ENCODE results near the gene HAND2. TPM values are rescaled to one million over a fixed set of nuclear protein-coding genes. Genes with fewer than 3 reads are reported as not detected.
A peak's percentile ranks its signal among the peaks of the same experiment; 100 is the strongest.

Gene HAND2
- total and polyA plus RNA-seq, 2 of the 13 experiments (the other 11 are each of a cell fraction or from before 2014, with no cell fraction given): not detected

GRCh38 chr4:173490817-173491528, 39.1 kb downstream of the HAND2 start:
- ChIA-PET POLR2A (no interaction called here), CTCF (ENCODE audit: low intra/inter-chr PET ratio, low total read pairs) (no interaction called here)
- Histone ChIP-seq H3K27ac (ENCODE audit: extremely low read length, insufficient read depth, low read length) (no peak overlapping the region), H4K20me1 (ENCODE audit: insufficient read depth, low read length) (no peaks in the 10 kb centered on the region), H3K4me2 (ENCODE audit: low read depth, low read length) (peak overlapping the region; percentile 57), H3K36me3 (replicated peaks in 1 of 2; ENCODE audit: control insufficient read depth in 1 of 2, insufficient read depth in 2 of 2, low read length in 2 of 2) (no peaks in the 10 kb centered on the region), H3K9me3 (ENCODE audit: low read length) (no peaks in the 10 kb centered on the region), H2AFZ (ENCODE audit: low read length) (no peak overlapping the region), H3K79me2 (ENCODE audit: insufficient read depth, low read length) (no peaks in the 10 kb centered on the region), H3K9ac (ENCODE audit: insufficient read depth, low read depth, low read length) (peak overlapping the region; percentile 7; the same call in 1 of the 2 replicates), H3K27me3 (ENCODE audit: control insufficient read depth in 1 of 2, insufficient read depth in 2 of 2, low read length in 2 of 2) (peaks cover 0 to 4% of the 10 kb centered on the region in 2 experiments; a peak in 2 of 5 replicates), H3K4me1 (ENCODE audit: insufficient read depth, low read length) (peaks cover 28% of the 10 kb centered on the region), H3K4me3 (replicated peaks in 1 of 3; ENCODE audit: insufficient read depth in 1 of 3, low read depth in 2 of 3, low read length in 3 of 3) (no peak overlapping the region; a peak in 2 of 6 replicates)
- intact Hi-C loops (cut with micrococcal nuclease; ENCODE audit: unreplicated experiment): no loop called here
- in situ Hi-C loops (cut with HindIII; ENCODE audit: extremely low pct_ligation_motif_present, low pct_unique_long_range_greater_than_20kb): loop anchor here (5.0 to 10.0 kb wide), 2 partner anchors 69 to 176 kb away; no protein-coding TSS in a partner anchor
- 0% methylated on average over 3 of the region's 4 CpGs for WGBS (ENCODE audit: low lambda C conversion rate)
- FAIRE-seq (no peak), DNase-seq (ENCODE audit: low spot score) (peak; percentile 68), ATAC-seq (peak; percentile 90)
- no TSS peak for BruUV-seq (replicated peaks)
- TF ChIP-seq POGZ (CRISPR knock-in tag; IDR thresholded peaks at IDR 0.05) (no peak), MTA3 (CRISPR knock-in tag; IDR thresholded peaks at IDR 0.05) (no peak), ZNF33A (CRISPR knock-in tag; IDR thresholded peaks at IDR 0.05; ENCODE audit: borderline replicate concordance) (no peak), ZNF562 (CRISPR knock-in tag; IDR thresholded peaks at IDR 0.05; ENCODE audit: borderline replicate concordance) (no peak), ZNF407 (CRISPR knock-in tag; IDR thresholded peaks at IDR 0.05; ENCODE audit: not compliant biosample characterization) (no peak), TOPORS (CRISPR knock-in tag; IDR thresholded peaks at IDR 0.05) (no peak), KAT7 (CRISPR knock-in tag; IDR thresholded peaks at IDR 0.05; ENCODE audit: borderline replicate concordance) (no peak), ZNF557 (CRISPR knock-in tag; IDR thresholded peaks at IDR 0.05) (no peak), HDAC6 (IDR thresholded peaks at IDR 0.05; ENCODE audit: low read depth, low read length) (no peak), EP300 (IDR thresholded peaks at IDR 0.05; ENCODE audit: low read depth in 2 of 2, low read length in 2 of 2) (no peak), EP300 (CRISPR knock-in tag; IDR thresholded peaks at IDR 0.05; ENCODE audit: borderline replicate concordance) (no peak)
- TF ChIP-seq, protein P1, sequence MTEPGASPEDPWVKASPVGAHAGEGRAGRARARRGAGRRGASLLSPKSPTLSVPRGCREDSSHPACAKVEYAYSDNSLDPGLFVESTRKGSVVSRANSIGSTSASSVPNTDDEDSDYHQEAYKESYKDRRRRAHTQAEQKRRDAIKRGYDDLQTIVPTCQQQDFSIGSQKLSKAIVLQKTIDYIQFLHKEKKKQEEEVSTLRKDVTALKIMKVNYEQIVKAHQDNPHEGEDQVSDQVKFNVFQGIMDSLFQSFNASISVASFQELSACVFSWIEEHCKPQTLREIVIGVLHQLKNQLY (CRISPR knock-in tag; IDR thresholded peaks at IDR 0.05): no peak
- TF ChIP-seq, protein P2, sequence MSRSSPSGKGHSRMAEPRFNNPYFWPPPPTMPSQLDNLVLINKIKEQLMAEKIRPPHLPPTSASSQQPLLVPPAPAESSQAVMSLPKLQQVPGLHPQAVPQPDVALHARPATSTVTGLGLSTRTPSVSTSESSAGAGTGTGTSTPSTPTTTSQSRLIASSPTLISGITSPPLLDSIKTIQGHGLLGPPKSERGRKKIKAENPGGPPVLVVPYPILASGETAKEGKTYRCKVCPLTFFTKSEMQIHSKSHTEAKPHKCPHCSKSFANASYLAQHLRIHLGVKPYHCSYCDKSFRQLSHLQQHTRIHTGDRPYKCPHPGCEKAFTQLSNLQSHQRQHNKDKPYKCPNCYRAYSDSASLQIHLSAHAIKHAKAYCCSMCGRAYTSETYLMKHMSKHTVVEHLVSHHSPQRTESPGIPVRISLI (CRISPR knock-in tag; IDR thresholded peaks at IDR 0.05; ENCODE audit: borderline replicate concordance): peak; percentile 80
